Activated CD4-positive, alpha-beta T cell treated with anti-CD3 and anti-CD28 coated beads, Interleukin-2, Interleukin-4, amounts not matched to agents 100 ng/mL and 50 ng/mL, durations not matched to agents 16 hours and 8 hours (primary cell): Measurements from ENCODE around the gene APBA2.

ENCODE experiments used
- DNase-seq: peaks from one replicate; pipeline ENCODE4 v3.0.0-alpha.2; 2020; ENCODE audit warnings: low spot score

APBA2 gene

GRCh38 chr15:28935316-28935715 lies 49.5 kb downstream of the APBA2 start:
- peak; percentile 21 for DNase-seq

- no peak for DNase-seq
These were observed 50.3 kb downstream of the APBA2 start for GRCh38 chr15:28936081-28936480.

GRCh38 chr15:28936481-28936881 lies 50.7 kb downstream of the APBA2 start:
- no peak for DNase-seq

- no peak for DNase-seq
These were observed 51.5 kb downstream of the APBA2 start for GRCh38 chr15:28937271-28937670.

GRCh38 chr15:28942046-28942445 lies 56.3 kb downstream of the APBA2 start:
- DNase-seq, result no peak

GRCh38 chr15:28942571-28942970 lies 56.8 kb downstream of the APBA2 start:
- no peak for DNase-seq

- no peak for DNase-seq
These were observed 57.4 kb downstream of the APBA2 start for GRCh38 chr15:28943146-28943545.

GRCh38 chr15:28943611-28944230 lies 57.9 kb downstream of the APBA2 start:
- no peak for DNase-seq

- DNase-seq, result no peak
These were observed 58.5 kb downstream of the APBA2 start for GRCh38 chr15:28944286-28944685.

- no peak for DNase-seq
These were observed 59.0 kb downstream of the APBA2 start for GRCh38 chr15:28944696-28945300.

- DNase-seq, result no peak
These were observed 60.0 kb downstream of the APBA2 start for GRCh38 chr15:28945626-28946230.

GRCh38 chr15:28946803-28947202 lies 61.0 kb downstream of the APBA2 start:
- DNase-seq, result no peak

- DNase-seq, result no peak
These were observed 61.5 kb downstream of the APBA2 start for GRCh38 chr15:28947221-28947674.

- DNase-seq, result no peak
These were observed 62.3 kb downstream of the APBA2 start for GRCh38 chr15:28948036-28948435.

GRCh38 chr15:28950916-28951315 lies 65.1 kb downstream of the APBA2 start:
- DNase-seq, result no peak

GRCh38 chr15:28952666-28953491 lies 67.1 kb downstream of the APBA2 start:
- DNase-seq, result no peak

- DNase-seq, result no peak
These were observed 67.9 kb downstream of the APBA2 start for GRCh38 chr15:28953573-28954195.

GRCh38 chr15:28954466-28955159 lies 68.8 kb downstream of the APBA2 start:
- no peak for DNase-seq

- DNase-seq, result no peak
These were observed 69.6 kb downstream of the APBA2 start for GRCh38 chr15:28955160-28955992.

- no peak for DNase-seq
These were observed 70.2 kb downstream of the APBA2 start for GRCh38 chr15:28955993-28956421.

- no peak for DNase-seq
These were observed 70.7 kb downstream of the APBA2 start for GRCh38 chr15:28956491-28956890.
